OCI-M2 (cell line): Measurements from ENCODE around the gene PPIE.
"Not testable (repeated sequence)": the region's sequence is repeated elsewhere in the genome, so short reads cannot be mapped to it uniquely, and the experiment has no call there.

Source experiments
- DNase-seq: peaks from one replicate; lab custom pipeline; 2025; ENCODE audit not compliant: unreplicated experiment; lab: John Stamatoyannopoulos, UW

The PPIE gene

DNA sequence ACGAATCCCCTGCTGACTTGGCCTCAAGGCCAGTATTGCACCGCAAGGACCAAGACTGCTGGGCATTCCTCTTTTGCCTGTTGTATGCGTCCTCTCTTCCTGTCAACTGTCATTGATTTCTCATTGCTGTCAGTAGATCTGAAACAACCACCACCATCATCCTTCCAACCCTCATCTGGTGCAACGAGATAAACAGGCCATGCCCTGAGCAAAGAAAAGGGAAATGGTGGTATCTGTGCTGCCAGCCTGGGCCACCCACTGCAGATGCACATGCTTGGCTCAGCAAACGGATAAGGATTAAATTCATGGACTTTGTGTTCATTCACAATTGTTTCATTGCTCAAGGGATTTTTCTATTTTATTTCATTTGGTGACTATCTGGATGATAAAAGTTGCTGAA, 18.8 kb downstream of the PPIE start:
- peak; percentile 68 for DNase-seq

DNA sequence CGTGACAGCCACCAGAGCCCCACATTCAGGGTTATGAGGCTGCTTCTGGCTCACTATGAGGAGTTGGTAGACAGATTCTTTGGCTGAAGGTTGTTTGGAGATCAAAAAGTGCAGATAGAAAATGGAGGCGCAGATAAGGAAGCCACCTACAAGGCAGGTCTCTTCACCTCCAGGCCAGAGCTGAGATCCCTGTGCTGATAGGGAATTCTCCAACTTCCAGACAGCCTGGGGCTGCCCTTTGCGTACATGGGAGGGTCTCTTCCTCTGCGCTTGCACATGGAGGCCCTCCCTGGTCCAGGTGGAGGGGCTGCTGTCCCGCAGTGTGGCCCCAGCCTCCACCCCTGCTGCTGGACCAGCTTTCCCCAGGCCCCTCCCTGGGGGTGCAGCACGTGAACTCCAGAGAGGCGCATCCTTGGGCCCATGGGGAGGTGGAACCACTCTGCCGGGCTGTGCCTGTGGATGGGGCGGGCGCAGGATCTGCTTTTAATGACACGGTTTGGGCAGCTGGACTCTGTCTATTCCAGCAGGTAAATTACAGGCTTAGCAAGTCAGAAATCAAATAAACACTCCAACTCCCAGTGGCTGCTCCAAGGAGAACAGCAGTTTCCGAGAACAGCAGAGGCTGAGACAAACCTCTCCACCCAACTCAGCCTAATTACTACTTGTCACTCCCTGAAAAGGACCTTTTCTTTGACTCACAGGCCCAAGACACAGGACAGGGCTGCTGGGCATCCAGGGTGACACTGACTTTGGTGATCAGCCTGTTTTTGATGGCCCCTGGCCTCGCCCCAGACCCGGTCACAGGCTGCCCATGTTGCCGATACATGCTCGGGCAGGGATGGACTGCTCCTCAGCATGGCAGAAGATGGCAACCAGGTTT, 20.1 kb downstream of the PPIE start:
- DNase-seq: no peak

DNA sequence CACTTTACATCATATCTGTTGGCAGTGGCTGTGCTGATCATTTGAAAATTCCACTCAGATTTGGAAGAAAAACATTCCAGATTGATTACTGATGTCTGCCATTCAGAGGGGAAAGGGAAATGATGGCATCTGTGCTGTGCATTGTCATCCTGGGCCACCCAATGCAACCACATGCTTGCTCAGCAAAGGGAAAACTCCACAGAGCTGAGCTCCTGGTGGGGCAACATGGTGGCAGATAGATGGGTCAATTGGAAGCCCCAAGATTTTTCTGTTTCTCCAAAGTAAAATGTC, 20.7 kb downstream of the PPIE start:
- no peak for DNase-seq

DNA sequence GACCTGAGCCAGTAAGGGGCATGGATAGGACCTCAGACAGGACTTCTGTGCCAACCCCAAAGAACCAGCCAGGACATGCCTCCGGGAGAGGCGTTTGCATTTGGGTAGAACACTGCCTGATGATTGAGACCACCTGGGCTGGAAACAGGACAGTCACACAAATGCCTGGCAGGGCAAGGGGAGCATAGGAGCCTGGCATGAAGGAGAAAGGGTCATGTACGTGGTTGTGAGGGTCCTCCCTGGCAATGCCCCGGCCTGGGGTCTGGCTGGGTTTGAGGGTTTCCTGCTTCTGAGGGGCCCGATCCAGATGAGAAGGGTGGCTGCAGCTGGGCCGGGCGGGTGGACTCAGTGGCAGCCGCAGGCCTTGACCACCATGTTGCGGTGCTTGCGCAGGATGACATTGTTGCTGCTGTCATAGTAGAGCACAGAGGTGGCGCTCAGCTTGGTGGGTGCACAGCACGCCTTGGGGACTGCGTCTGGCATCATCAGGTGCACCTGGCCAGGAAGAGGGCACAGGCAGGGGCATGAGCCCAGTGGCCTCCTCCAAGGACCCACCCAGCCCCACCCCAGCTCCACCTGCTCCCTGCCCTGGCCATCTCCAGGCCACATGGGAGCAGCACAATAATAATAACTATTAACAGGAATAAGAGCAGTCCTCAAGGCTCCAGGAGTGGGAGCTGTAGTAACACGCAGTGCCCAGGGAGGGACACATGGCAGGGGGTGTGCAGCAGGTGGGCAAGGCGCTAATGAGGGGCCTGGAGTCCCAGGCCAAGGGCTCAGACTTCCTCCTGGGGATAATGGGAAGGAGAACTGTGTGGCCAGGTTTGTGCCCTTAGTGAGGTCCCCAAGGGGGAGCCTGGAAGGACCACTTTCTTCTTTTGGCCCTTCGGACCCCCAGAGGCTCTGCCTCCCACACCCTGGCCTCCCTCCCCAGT, 21.7 kb downstream of the PPIE start:
- no peak for DNase-seq

DNA sequence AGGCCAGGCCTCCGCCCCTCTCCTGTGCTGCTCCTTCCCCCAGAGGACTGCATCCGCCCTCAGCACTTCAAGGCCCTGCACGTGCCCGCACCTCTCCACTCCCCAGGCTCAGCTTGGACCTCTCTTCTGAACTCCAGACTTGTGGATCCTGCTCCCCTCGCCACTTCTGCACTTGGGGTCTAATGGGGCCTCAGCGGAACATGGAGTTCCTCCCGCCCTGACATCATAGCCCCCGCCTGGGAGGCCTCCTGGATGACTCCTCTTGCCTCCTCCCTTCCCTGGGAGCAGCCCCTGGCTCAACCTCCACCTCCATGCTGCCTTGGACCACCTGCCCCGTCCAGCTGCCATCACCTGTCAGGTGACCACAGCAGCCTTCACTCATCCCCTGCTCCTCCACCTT, 22.3 kb downstream of the PPIE start:
- no peak for DNase-seq

DNA sequence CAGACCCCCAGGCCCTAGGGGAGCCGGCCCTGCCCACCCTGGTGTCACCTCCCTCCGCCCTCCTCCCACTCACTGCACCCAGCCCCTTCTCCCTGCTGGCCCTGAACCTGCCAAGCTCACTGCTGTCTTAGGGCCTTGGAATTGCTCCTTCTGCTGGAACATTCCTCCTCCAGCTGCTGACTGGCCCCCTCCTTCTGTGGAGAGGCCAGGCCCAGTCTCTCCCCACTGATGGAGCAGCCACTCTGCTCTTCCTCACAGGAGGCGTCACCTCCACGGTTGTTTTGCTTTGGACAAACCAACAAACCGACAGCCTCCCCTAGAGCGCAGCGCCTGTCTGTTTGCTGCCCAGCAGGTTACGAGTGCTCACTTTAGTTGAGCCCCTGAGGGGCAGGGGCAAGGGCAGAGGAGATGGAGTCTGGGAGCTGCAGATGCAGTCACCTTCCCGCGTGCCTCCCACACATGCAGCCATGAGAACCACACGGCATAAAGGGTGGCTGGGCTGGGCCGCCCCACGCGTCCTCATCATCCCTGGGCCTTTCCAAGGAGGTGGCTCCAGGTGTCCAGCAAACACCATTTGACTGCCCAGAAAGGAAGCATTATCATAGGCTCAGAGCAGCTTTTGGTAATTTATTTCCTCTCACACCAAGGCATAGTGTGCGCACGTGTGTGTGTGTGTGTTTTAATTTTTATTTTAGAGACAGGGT, 23.0 kb downstream of the PPIE start:
- DNase-seq: no peak

DNA sequence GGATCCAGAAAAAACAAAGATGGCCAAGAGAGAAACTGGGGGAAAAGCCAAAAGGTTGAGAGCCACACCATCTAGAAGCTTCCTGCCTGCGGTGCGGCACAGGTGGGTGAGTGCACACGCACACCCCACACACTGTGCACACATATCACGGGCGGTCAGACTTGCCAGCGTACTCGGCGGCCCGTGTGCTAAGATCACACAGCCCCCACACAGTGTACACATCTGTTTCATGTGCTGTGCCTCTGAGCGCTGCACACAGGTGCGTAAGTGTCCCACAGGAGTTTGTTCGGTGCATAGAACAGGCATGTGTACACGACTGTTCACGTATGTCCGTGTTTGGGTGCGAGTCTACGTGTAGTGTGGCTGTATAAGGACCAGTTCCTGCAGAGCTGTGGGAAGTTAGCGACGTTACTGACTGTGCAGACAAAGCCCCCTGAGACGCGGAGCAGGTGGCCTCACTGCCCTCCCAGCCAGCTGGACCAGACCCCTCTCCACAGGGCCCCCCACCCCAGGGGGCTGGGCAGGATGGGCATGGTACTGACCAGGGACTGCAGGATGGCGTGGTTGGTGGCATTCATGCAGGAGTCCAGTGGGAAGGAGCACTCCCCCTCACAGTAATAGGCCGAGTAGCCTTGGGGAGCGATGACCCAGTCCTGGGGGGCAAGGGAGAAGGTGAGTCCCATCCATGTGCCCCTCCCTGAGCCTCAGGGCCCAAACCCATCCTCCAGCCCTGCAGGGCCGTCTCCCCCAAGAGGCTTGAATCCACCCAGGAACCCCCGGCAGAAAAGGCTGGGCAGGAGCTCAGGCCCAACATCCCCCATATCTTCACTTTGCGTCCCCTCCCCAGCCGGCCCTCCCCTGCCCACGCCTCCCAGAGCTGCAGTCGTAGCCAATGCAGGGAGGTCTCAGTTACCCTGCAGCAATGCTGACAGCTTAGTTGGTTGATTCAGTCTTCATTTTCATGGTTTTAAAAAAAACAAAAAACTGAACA, 24.2 kb downstream of the PPIE start:
- DNase-seq: no peak

DNA sequence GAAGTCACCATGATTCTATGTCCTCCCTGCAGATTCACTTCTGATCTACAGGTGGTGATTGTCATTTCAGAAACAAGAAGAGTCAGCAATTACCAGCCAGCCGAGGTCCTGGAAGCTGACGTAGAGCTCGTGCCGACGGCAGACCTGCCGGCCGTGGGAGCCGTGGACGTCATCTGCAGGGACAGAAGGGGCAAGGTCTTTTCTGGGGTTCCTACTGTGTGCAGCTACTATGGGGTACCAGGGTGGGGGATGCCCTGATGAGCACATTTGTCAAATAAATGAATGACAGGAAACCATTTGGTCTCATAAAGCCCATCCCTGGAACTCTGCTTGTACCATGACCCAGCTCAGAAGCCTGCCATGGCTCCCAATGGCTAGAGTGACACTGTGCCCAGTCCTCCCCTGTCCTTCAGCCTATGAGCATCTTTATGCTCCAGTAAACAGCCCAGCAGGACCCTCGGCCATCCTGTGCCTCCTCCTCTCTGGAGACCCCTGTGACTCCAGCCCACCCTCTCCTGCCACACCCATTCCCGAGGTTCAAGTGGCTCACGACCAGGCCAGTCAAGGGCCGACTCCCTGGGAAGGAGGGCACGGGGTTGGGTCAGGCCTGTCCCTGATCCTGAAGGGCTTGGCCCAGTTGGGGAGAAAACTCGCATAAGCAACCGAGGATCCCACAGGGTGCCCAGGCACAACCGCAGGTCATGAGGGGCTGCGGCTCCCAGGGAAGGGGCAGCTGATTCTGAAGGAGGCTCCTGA, 25.1 kb downstream of the PPIE start:
- DNase-seq: not testable (repeated sequence)

DNA sequence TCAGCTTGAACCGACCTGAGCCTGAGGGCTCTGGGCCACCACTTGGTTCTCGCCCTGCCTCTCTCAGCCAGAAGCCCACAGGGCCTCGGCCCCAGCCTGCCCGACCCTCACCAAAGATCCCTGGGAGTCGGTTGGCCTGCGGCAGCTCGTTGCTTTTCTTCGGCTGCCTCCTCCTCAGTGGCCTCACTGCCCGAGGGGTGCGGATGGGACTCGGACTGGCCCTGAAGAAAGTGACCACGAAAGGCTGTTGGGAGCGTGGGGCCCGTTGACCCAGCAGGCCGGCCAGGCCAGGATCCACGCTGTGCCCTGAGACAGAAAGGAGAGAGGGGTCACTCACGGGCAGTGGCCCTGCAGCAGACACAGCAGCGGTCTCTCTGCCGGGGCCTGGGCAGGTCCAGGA, 25.8 kb downstream of the PPIE start:
- not testable (repeated sequence) for DNase-seq

DNA sequence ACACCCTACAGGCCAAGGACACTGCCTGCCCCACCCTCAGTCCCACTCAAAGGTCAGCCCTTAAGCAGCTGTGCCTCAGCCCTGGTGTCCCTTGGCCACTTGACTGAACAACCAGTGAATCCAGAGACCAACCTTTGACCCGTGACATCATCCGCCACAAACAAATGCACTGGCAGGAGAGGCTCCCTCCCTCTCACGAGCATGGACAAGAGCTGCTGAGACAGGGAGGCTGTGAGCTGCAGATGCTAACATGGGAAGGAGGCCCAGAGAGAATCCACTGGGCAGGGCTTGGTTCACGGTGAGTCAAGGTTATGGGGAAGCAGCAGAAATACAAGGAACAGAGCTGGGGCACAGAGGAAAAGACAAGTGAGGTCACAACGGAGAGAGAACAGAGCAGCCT, 27.8 kb downstream of the PPIE start:
- not testable (repeated sequence) for DNase-seq

DNA sequence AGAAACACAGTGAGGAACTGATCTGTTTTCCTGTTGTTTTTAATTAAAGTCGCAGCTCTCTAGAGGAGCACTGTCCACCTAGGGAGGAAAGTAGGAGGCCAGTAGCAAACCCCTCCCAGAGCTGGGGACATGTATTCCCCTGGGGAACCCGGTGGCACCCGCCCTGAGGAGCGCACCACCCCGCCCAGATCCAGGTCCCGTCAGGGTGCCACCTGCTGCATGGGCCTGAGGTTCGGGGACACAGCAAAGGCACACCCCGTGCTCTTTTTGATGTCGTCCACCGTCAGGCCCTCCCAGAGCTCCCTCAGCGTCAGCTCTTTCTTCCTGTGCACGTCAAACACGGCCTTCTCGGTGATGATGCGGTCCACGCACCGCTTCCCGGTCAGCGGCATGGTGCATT, 30.8 kb downstream of the PPIE start:
- not testable (repeated sequence) for DNase-seq

DNA sequence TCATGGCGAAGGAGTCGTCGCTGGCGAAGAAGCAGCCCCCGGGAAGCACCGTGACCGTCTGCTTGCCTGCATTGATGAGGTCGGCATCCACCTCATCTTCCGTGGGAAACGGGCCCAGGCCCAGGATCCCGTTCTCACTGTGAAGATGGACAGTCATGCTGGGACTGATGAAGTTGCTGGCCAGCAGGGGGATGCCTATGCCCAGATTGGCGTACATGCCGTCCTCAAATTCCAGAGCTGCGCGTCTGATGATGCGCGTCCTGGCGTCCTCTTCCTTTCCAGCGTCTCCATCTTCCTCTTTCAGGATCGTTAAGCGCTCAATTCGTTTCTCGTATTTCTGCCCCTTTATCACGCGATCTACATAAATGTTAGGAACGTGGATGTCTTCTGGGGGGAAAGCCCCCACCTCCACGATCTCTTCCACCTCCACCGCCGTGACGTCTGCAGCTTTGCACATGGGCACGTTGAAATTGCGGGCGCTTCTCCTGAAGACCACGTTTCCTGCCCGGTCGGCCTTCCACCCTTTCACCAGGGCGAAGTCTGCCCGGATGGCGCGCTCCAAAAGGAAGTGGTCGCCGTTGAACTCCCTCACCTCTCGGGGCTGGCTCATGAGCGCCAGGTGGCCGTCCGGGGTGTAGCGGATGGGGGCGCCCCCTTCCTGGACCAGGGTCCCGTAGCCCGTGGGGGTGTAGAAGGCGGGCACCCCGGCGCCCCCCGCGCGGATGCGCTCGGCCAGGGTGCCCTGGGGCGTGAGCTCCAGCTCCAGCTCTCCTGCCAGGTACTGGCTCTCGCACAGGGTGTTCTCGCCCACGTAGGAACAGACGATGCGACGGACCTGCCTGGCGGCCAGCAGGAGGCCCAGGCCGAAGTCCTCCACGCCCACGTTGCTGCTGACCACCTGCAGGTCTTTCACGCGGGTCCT, 31.7 kb downstream of the PPIE start:
- not testable (repeated sequence) for DNase-seq

DNA sequence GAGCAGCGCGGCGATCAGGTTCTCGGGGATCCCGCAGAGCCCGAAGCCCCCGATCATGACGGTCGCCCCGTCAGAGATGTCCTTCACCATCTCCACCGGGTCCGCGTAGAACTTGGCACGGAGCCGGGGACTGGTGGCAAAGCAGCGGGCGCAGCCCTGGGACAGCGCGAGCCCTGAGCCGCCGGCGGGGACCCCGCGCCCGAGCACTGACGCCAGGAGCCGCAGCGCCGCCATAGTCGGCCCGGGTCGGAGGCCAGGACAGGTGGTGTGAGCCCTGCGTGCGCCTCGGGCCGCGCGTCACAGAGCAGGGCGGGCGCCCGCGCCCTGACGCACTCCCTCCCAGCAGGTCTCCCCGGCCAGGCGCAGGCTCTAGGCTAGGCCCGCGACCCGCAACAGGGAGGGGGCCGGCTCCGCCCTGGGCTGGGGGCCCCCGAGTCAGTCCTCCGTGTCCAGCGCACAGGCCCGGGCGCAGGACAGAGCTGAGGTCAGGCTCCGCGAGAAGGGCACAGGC, 32.4 kb downstream of the PPIE start, which contains the start of gene OXCT2:
Gene OXCT2 (minus strand): TSS at position 327 of the 511 bp plus-strand sequence. CDS start 93 bp downstream, at position 234.
- not testable (repeated sequence) for DNase-seq

DNA sequence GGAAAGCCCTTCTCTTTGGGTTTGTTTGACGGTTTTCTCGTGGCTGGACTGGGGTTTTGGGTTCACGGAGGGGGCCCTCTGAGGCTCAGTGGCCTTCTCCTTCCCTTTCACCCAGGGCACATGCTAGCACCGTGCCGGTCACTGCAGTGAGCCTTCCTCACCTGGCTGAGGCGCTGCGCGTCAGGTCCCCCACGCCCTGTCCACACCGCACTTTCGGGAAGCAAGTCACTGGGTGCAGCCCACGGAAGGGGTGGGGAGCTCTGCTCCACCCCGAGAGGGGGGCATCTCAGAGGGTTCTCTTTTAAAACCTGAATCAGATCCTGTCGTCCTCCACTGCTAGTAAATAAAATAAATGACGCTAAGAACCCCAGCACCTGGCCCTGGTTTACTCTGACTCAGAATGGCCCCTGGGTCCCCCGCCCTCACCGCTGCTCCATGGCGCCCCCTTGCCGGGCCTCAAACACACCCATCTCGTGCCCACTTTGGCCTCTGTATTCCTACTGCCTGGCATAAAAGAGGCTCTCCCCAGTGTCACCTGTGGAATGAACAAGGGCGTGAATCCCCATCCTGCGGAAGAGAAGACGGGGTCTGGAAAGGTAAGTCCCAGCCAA, 34.8 kb downstream of the PPIE start:
- not testable (repeated sequence) for DNase-seq

DNA sequence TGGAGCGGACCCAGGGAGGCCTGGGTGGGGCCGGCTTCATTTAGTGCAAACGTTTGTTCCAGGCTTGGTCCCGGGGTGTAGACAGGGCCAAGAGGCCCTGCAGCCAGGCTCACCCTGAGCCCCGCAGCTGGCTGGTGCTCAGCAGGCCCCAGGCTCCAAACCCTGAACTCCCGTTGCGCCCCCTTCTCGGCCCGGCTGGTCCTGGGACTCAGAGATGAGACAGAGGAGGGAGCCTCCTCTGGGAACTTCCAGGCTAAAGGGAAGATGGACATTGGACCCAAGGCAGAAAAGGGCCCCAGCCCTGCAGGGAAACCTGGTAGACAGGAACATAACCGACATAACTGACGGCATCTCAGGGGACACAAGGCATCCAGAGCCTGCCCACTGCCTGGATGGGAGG, 36.5 kb downstream of the PPIE start:
- DNase-seq: not testable (repeated sequence)

DNA sequence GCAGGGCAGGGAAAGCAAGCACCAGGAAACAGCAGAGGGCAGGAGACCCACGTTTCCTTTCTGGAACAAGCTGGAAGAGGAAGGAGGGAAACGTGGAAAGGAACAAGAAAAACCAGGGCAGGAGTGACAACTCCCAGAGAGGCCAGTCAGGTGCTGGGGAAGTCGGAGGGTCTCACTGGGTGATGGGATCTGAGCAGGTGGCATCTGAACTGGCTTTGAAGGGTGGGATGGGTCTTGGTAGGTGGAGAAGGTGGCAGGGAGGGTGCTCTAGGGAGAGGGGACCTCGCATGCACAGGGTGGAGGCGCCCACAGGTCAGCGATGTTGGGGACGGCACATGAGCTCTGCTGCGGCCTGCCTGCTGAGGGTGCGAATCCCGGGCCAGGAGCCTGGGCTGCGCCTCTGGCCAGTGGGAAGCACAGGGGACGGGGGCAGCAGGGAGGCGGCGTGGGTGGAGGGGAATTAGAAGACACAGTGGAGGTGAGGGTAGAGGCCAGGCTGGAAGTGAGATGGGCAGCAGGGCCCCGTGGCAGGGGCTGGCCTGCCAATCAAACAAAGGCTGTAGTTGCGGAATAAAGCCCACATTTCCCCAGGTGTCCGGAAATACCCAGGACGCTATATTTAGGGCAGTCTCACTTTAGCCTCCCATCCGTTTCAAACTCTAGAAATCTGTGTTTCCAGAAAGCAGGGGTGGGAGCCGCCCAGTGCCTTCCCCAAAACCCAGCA, 37.2 kb downstream of the PPIE start:
- not testable (repeated sequence) for DNase-seq

DNA sequence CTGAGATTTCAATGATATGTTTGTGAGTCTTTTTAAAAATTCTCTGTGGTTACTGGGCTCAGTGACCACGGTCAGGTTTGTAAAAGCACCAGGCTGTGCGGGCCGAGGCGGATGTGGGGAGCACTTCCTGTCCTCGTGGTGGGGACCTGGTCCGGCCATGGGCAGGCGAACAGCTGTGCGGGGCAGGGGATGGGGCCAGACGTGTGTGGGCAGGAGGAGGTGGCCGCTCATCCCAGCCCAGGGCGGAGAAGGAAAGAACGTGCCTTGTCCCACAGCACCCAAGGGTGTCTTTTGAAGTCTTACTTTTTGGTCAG, 37.7 kb downstream of the PPIE start:
- no peak for DNase-seq
